Ovary (tissue), 3 donors: ENCODE data around the gene ADPRHL1.

Source experiments
- POLR2A ChIP-seq: fragments of 450-650 bp; IDR thresholded peaks from one replicate; pipeline ENCODE4 v1.6.1; 2017; ENCODE audit warnings: antibody characterized with exemption, mild to moderate bottlenecking, moderate library complexity
- TF ChIP-seq, protein P1 (sequence below), 3 donors: fragments of 450-650 bp in 2 of 3; fragments of 200-600 bp in 1 of 3; IDR thresholded peaks; one replicate each; pipeline versions ENCODE4 v1.5.1 to v1.8.0; 2016 to 2022; ENCODE audit warnings: antibody characterized with exemption in 3 of 3, mild to moderate bottlenecking in 1 of 3
- donor health status: DM: no; HTN: no; CAD: no.

GRCh38 chr13:113364311-113364889, 88.9 kb downstream of the ADPRHL1 start:
- no peak for TF ChIP-seq POLR2A
- TF ChIP-seq, protein P1, sequence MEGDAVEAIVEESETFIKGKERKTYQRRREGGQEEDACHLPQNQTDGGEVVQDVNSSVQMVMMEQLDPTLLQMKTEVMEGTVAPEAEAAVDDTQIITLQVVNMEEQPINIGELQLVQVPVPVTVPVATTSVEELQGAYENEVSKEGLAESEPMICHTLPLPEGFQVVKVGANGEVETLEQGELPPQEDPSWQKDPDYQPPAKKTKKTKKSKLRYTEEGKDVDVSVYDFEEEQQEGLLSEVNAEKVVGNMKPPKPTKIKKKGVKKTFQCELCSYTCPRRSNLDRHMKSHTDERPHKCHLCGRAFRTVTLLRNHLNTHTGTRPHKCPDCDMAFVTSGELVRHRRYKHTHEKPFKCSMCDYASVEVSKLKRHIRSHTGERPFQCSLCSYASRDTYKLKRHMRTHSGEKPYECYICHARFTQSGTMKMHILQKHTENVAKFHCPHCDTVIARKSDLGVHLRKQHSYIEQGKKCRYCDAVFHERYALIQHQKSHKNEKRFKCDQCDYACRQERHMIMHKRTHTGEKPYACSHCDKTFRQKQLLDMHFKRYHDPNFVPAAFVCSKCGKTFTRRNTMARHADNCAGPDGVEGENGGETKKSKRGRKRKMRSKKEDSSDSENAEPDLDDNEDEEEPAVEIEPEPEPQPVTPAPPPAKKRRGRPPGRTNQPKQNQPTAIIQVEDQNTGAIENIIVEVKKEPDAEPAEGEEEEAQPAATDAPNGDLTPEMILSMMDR (IDR thresholded peaks at IDR 0.05) = no peak
